Astrocyte (in vitro differentiated cells and primary cell): ENCODE measurements around the gene APRT. TPM values are rescaled to one million over a fixed set of nuclear protein-coding genes. Genes with fewer than 3 reads are reported as not detected.

Source experiments
- DNase-seq: peaks from one replicate; pipeline ENCODE4 v3.0.0-alpha.2; 2010; ENCODE audit warnings: low read depth
- FAIRE-seq: peaks from 2 replicates; lab custom pipeline; 2011; peaks lifted over from hg19 to GRCh38; lab: Jason Lieb, UNC
- H2AFZ ChIP-seq: 2 replicates; pipeline ENCODE4 v1.6.0; 2012; ENCODE audit warnings: low read depth, low read length, inconsistent platforms
- H3K27ac ChIP-seq: 2 replicates; pipeline ENCODE4 v1.5.1; 2011; ENCODE audit warnings: low read depth, low read length, inconsistent platforms
- H3K27me3 ChIP-seq: 2 replicates; pipeline ENCODE4 v1.6.0; 2011; ENCODE audit warnings: low read length, inconsistent platforms; ENCODE audit not compliant: insufficient read depth
- H3K36me3 ChIP-seq: 2 replicates; pipeline ENCODE4 v1.5.1; 2011; ENCODE audit warnings: low read length, inconsistent platforms; ENCODE audit not compliant: insufficient read depth
- H3K4me1 ChIP-seq: 2 replicates; pipeline ENCODE4 v1.5.1; 2011; ENCODE audit warnings: low read length, inconsistent platforms; ENCODE audit not compliant: insufficient read depth
- H3K4me2 ChIP-seq: 2 replicates; pipeline ENCODE4 v1.6.0; 2012; ENCODE audit warnings: low read length, inconsistent platforms
- H3K4me3 ChIP-seq: 2 replicates; pipeline ENCODE4 v1.5.1; 2011; ENCODE audit warnings: low read depth, mild to moderate bottlenecking, low read length, inconsistent platforms; ENCODE audit not compliant: insufficient read depth
- H3K79me2 ChIP-seq: 2 replicates; pipeline ENCODE4 v1.6.0; 2012; ENCODE audit warnings: mild to moderate bottlenecking, low read length, inconsistent platforms; ENCODE audit not compliant: insufficient read depth
- H3K9ac ChIP-seq: 2 replicates; pipeline ENCODE4 v1.6.0; 2012; ENCODE audit warnings: mild to moderate bottlenecking, low read length, inconsistent platforms
- H3K9me3 ChIP-seq: 2 replicates; pipeline ENCODE4 v1.5.1; 2012; ENCODE audit warnings: low read depth, mild to moderate bottlenecking, low read length, inconsistent platforms; ENCODE audit not compliant: insufficient read depth
- H4K20me1 ChIP-seq: 2 replicates; pipeline ENCODE4 v1.6.0; 2012; ENCODE audit warnings: low read length, inconsistent platforms; ENCODE audit not compliant: insufficient read depth
- H3K27ac Mint-ChIP-seq: one replicate; pipeline ENCODE4 v1.8.0; 2021; ENCODE audit warnings: mild to moderate bottlenecking, mixed read lengths; ENCODE audit not compliant: unreplicated experiment
- H3K27me3 Mint-ChIP-seq: one replicate; pipeline ENCODE4 v1.8.0; 2021; ENCODE audit warnings: low read depth, mixed read lengths; ENCODE audit not compliant: unreplicated experiment
- H3K36me3 Mint-ChIP-seq: one replicate; pipeline ENCODE4 v1.8.0; 2021; ENCODE audit warnings: low read depth, mixed read lengths; ENCODE audit not compliant: unreplicated experiment
- H3K4me1 Mint-ChIP-seq: one replicate; pipeline ENCODE4 v1.8.0; 2021; ENCODE audit warnings: low read depth, mixed read lengths; ENCODE audit not compliant: unreplicated experiment
- H3K4me3 Mint-ChIP-seq: one replicate; pipeline ENCODE4 v1.8.0; 2021; ENCODE audit warnings: mild to moderate bottlenecking, moderate library complexity, mixed read lengths; ENCODE audit not compliant: unreplicated experiment
- H3K9me3 Mint-ChIP-seq: one replicate; pipeline ENCODE4 v1.8.0; 2021; ENCODE audit warnings: mild to moderate bottlenecking, mixed read lengths; ENCODE audit not compliant: unreplicated experiment
- CTCF ChIP-seq: IDR thresholded peaks from 2 replicates; pipeline ENCODE4 v1.5.1; 2011; ENCODE audit warnings: low read depth, mild to moderate bottlenecking, inconsistent platforms, low read length, moderate library complexity; ENCODE audit not compliant: insufficient read depth
- EZH2 ChIP-seq: IDR thresholded peaks from 2 replicates; pipeline ENCODE4 v1.6.1; 2012; ENCODE audit warnings: mild to moderate bottlenecking, low read length, inconsistent platforms; ENCODE audit not compliant: insufficient read depth
- total RNA-seq: library from RNA; stranded (reverse); gene quantifications from 2 replicates; pipeline ENCODE4 v1.2.1, GENCODE V29; 2021

Gene APRT
- total RNA-seq, 1 donor from 2014 or later: 132 TPM

GRCh38 chr16:88777471-88778270, 34.1 kb downstream of the APRT start:
- Histone ChIP-seq H3K4me3 (no peak overlapping the region), H2AFZ (no peak overlapping the region)

DNA sequence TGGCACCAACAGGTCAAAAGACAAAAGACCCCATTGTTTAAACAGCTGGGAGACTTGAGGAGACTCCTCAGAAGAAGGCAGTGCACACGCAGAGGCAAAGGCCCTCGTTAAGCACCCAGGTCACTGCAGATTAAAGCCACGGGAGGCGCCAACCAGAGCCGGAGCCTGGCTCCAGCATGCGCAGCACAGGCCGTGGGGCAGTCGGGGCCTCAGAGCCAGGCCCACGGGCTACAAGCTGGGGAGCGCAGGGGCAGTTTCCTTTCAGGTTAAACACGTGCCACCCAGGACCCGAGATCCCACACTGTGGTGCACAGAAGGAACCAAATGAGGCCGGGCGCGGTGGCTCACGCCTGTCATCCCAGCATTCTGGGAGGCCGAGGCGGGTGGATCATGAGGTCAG, 35.9 kb downstream of the APRT start:
- FAIRE-seq: no peak

More at GRCh38 chr16:88777471-88778270, 34.1 kb downstream of the APRT start:
- H3K27ac ChIP-seq: no peak overlapping the region
- H3K9ac ChIP-seq: no peak overlapping the region
- no peak for DNase-seq
- no peaks in the 10 kb centered on the region for H3K36me3 ChIP-seq
- H3K79me2 ChIP-seq: peaks cover 96% of the 10 kb centered on the region
- Mint-ChIP-seq H3K9me3 (no peaks in the 10 kb centered on the region), H3K27ac (no peak overlapping the region), H3K27me3 (no peaks in the 10 kb centered on the region), H3K36me3 (peaks cover 2% of the 10 kb centered on the region), H3K4me1 (peaks cover 47% of the 10 kb centered on the region), H3K4me3 (no peak overlapping the region)
- H3K9me3 ChIP-seq: no peaks in the 10 kb centered on the region
- FAIRE-seq: no peak
- H3K27me3 ChIP-seq: no peaks in the 10 kb centered on the region
- peaks cover 99% of the 10 kb centered on the region for H4K20me1 ChIP-seq
- no peak overlapping the region for H3K4me2 ChIP-seq
- H3K4me1 ChIP-seq: peaks cover 59% of the 10 kb centered on the region
- TF ChIP-seq EZH2 (no peak), CTCF (no peak)

More for the DNA sequence above, 35.9 kb downstream of the APRT start:
- Mint-ChIP-seq H3K9me3 (no peaks in the 10 kb centered on the region), H3K4me1 (peaks cover 40% of the 10 kb centered on the region), H3K4me3 (no peak overlapping the region), H3K27me3 (no peaks in the 10 kb centered on the region), H3K27ac (no peak overlapping the region), H3K36me3 (peaks cover 2% of the 10 kb centered on the region)
- no peaks in the 10 kb centered on the region for H3K36me3 ChIP-seq
- DNase-seq: no peak
- no peak for TF ChIP-seq EZH2
- TF ChIP-seq CTCF: no peak
- H3K9me3 ChIP-seq: no peaks in the 10 kb centered on the region
- no peak overlapping the region for H2AFZ ChIP-seq
- H3K79me2 ChIP-seq: peaks cover 92% of the 10 kb centered on the region
- H3K27me3 ChIP-seq: no peaks in the 10 kb centered on the region
- peaks cover 57% of the 10 kb centered on the region for H3K4me1 ChIP-seq
- H3K4me3 ChIP-seq: no peak overlapping the region
- H3K4me2 ChIP-seq: no peak overlapping the region
- no peak overlapping the region for H3K27ac ChIP-seq
- H3K9ac ChIP-seq: no peak overlapping the region
- H4K20me1 ChIP-seq: peaks cover 96% of the 10 kb centered on the region
